ENCODE data around the gene PLP1.
"Not testable (repeated sequence)": the region's sequence is repeated elsewhere in the genome, so short reads cannot be mapped to it uniquely, and the experiment has no call there.

- TF ChIP-seq, protein P1, sequence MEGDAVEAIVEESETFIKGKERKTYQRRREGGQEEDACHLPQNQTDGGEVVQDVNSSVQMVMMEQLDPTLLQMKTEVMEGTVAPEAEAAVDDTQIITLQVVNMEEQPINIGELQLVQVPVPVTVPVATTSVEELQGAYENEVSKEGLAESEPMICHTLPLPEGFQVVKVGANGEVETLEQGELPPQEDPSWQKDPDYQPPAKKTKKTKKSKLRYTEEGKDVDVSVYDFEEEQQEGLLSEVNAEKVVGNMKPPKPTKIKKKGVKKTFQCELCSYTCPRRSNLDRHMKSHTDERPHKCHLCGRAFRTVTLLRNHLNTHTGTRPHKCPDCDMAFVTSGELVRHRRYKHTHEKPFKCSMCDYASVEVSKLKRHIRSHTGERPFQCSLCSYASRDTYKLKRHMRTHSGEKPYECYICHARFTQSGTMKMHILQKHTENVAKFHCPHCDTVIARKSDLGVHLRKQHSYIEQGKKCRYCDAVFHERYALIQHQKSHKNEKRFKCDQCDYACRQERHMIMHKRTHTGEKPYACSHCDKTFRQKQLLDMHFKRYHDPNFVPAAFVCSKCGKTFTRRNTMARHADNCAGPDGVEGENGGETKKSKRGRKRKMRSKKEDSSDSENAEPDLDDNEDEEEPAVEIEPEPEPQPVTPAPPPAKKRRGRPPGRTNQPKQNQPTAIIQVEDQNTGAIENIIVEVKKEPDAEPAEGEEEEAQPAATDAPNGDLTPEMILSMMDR (IDR thresholded peaks at IDR 0.05): not testable (repeated sequence)
- TF ChIP-seq POLR2A (IDR thresholded peaks at IDR 0.05): not testable (repeated sequence)
Measured at GRCh38 chrX:103763541-103763940, 13.1 kb upstream of the PLP1 start.
